Ovary (tissue), 3 donors: ENCODE data around the gene MROH8.

ENCODE experiments used
- EP300 ChIP-seq: sonication (generic); formaldehyde crosslinking; IDR thresholded peaks from one replicate; pipeline ENCODE4 v1.6.1; 2017; ENCODE audit warnings: antibody characterized with exemption
- POLR2A ChIP-seq: fragments of 450-650 bp; IDR thresholded peaks from one replicate; pipeline ENCODE4 v1.6.1; 2017; ENCODE audit warnings: antibody characterized with exemption, mild to moderate bottlenecking, moderate library complexity
- TF ChIP-seq, protein P1 (sequence below), 3 donors: fragments of 450-650 bp in 2 of 3; fragments of 200-600 bp in 1 of 3; IDR thresholded peaks; one replicate each; pipeline versions ENCODE4 v1.5.1 to v1.8.0; 2016 to 2022; ENCODE audit warnings: antibody characterized with exemption in 3 of 3, mild to moderate bottlenecking in 1 of 3
- donor health status: DM: no; HTN: no; CAD: no.

- TF ChIP-seq, protein P1, sequence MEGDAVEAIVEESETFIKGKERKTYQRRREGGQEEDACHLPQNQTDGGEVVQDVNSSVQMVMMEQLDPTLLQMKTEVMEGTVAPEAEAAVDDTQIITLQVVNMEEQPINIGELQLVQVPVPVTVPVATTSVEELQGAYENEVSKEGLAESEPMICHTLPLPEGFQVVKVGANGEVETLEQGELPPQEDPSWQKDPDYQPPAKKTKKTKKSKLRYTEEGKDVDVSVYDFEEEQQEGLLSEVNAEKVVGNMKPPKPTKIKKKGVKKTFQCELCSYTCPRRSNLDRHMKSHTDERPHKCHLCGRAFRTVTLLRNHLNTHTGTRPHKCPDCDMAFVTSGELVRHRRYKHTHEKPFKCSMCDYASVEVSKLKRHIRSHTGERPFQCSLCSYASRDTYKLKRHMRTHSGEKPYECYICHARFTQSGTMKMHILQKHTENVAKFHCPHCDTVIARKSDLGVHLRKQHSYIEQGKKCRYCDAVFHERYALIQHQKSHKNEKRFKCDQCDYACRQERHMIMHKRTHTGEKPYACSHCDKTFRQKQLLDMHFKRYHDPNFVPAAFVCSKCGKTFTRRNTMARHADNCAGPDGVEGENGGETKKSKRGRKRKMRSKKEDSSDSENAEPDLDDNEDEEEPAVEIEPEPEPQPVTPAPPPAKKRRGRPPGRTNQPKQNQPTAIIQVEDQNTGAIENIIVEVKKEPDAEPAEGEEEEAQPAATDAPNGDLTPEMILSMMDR (IDR thresholded peaks at IDR 0.05), result no peak
- TF ChIP-seq POLR2A (no peak), EP300 (no peak)
These were observed 124.1 kb downstream of the MROH8 start for GRCh38 chr20:37055276-37055675.
